Fibroblast of skin of right quadriceps (primary cell): Measurements from ENCODE around the gene DLGAP5.

Source experiments
- DNase-seq: peaks from one replicate; pipeline ENCODE4 v3.0.0-alpha.2; 2013

The DLGAP5 gene

DNA sequence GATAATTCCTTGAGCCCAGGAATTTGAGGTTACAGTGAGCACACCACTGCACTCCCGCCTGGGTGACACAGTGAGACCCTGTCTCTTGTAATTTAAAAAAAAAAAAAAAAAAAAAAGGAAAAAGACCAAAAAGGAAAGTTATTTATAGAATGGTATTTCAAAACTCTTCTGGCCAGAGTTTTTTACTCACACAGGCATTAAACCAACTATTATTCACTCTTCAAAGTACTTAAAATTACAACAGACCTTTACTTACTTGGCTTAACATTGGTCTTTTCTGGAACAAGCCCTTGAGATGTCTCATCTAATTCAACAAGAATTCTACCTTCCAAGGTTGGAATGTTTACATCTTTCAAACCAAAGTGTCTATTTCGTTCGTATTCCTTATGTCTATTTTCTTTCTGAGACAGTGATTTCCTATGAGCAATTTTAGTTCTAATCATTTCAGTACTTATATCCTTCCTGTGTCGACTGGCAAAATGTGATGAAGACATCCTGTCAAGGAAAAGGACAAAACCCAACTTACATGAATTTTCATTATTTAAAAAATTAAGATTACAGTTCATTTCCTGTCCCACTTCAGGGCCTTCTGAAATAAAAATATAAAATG lies 2.6 kb downstream of the DLGAP5 start:
- DNase-seq: peak; percentile 22

DNA sequence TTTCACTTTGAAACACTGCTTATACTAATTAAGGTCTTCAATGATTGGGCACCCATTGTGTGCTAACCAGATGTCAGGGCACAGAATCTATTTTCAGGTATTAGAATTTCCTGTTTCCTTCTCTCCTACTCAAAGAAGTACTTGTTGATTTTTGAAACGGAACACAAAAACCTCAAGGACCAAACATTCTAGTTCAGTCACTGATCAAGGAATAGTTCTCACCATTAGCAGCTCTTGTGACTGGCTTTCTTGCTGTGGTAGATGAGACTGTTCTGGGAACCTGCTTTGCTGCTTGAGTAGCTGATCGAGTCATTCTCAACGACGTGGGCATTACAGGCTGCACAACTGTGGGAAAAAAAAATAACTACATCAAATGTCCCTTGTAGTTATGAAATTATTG lies 11.0 kb downstream of the DLGAP5 start:
- no peak for DNase-seq

DNA sequence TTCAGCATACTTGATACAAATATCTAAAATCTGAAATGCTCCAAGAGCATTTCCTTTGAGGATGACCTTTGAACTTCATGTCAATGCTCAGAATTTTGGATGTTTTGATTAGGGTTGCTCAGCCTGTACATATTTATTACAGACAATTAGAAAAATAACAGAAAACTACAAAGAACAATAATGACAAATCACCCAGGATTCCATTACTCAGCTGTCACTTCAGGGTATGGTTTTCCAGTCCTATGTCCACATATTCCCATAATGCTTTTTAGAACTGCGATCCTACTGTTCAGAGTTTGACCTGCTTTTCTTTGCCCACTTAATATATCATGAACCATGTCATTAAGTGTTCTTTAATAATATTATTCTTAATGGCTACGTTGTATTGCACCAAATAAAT lies 11.4 kb downstream of the DLGAP5 start:
- DNase-seq: no peak

DNA sequence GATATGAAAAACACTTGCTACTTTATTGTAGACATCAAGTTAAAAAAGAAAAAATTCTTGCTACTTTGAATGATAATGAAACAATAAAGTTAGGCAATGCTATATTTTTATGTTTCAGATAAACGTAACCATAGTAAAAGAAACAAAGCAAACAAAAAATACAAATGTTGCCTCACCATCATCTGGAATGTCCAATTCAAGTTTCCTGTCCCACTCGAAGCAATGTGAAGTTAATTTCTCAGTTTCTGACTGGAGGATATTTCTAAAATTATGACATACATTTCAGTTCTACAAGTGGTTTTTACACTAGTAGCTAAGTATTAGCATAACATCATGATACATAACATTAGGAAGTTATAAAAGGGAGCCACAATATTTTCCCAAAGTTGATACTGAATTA lies 20.9 kb downstream of the DLGAP5 start:
- DNase-seq: no peak

DNA sequence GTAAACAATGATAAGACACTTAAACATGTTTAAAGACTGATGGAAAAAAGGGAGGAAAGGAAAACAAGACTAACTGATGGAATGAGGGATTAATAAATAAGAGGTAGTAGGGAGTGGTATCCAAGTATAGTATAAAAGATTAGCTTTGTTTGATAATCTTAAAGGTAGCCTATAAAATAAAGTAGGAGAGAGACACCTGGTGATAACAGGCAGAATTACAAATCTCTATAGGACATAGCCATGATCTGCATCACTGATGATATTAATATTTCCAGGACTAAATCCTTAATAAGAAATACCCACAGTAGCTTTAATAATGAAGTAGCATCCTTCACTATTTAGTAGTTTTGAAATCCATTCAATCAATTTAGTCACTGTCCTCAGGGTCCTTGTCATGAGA lies 30.4 kb downstream of the DLGAP5 start:
- peak; percentile 42 for DNase-seq

DNA sequence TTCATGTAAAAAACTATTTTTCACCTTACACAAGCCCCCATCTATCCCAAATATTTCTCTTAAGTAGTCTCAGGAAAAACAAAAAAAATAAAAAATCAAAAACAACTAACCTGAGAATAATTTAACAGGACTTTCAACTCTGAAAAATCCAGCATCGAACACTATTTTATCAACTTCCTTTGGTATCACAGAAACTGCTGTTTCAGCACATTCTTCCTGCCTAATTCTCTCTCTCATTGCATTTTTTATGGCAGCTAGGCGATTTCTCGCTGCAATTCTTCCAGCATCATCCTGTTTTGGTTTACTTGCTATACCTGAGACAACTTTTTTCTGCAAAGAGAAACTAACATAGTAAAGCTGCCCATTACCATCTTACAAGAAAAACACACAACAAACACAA lies 33.0 kb downstream of the DLGAP5 start:
- DNase-seq: no peak

DNA sequence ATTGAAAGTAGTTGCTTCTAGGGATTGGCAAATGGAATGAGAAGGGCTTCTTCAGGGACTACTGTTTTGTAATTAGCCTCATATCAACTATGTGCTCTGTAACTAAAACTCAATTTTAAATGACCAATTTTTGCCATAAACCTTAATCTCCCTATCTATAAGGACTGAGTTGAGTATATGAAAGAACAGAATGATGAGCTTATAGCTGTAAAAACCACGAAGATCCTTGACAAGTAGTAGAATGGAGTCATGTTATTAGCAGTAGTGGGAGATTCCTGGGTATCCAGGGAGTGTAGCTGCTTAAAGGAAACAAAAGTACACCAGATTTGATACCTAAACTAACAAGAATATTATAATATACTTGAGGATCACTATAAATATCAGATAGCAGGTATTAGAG lies 34.3 kb downstream of the DLGAP5 start:
- no peak for DNase-seq

DNA sequence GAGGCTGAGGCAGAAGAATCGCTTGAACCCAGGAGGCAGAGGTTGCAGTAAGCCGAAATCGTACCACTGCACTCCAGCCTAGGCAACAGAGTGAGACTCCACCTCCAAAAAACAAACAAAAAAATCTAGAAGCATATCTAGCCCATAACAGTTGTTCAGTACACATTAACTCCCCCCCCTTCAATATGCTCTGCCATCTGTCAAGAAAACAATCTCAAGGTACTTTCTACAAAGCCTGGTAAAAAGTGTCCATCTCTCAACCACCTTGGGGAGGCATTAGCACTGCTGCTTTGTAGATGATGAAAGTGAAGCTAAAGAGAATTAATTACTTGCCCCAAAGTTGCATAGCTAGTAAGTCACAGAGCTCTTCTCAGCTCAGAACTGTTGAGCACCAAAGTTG lies 37.4 kb downstream of the DLGAP5 start:
- DNase-seq: no peak

DNA sequence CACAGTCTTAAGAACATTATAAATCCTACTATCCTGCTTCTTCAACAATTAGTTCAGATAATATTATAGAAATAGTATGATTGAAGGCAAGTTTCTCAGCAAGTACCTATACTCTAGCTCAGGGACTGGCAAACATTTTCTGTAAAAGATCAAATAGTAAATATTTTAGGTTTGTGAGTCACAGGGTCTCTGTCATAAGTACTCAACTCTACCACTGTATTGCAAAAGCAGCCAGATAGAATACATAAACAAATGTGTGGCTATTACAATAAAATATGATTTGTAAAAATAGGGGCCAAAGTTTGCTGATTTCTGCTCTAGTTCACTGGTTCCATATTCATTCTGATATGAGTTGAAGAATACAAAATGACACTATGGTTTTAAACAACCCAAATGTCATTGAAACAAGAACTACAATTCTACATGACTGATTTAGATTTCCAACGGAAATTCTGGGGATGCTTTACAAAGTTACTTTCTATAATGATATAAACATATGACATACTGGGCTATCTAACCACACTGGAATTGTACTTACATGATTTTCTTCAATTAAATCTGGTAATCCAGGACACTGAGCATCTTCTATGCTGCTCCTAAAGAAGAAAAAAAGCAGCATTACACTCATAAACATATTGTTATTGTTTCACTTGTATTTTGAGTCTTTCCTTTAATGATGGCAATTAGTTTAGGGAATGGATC lies 39.2 kb downstream of the DLGAP5 start:
- peak; percentile 16 for DNase-seq

DNA sequence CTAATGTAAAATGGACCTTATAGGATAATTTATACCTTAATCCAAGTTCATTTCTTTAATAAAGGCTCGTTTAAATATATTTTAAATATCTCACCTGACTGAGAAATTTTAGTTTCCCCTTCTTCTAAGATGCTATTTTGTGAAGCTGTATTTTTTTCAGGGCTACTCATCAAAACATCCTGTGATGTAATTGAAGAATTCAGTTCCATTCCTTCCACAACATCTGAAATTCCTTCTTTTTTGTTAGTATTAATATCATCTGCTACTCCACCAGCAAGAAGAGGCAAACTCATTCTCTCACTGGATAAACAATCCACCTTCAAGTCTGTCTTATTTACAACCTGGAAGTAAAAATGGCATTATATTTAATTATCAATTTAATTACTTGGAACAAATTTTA lies 39.8 kb downstream of the DLGAP5 start:
- no peak for DNase-seq

DNA sequence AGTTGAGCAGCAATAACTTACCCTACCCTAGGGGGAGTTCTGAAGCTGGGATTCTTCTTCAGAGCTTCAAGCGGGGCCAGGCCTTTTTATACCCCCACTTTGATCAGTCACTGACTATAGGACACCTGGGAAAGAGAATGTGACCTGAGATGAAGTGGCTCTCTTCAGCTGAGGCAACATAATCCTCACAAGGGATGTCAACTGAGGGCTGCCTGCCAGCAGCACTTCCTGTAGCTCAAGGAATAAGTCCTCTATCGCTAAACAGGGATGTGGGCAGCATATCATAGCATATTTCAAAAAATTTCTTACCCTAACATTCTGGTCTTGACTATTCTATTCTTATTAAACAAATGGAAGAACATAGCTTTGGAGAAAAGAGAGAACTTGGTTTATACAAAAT lies 45.0 kb downstream of the DLGAP5 start:
- no peak for DNase-seq

DNA sequence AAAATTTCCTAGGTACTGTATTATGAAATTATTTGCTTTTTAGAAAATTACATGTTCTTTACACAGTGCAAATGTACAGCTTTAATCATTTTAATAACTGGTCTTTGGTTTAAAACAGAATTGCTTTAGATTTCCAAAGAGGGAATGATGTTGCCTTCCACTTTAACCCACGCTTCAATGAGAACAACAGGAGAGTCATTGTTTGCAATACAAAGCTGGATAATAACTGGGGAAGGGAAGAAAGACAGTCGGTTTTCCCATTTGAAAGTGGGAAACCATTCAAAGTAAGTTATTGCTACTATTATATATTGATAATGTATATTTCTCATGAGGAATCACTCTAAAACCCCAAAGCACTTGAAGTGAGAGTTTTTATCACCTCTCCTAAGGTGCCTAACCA lies 48.9 kb downstream of the DLGAP5 start:
- no peak for DNase-seq

DNA sequence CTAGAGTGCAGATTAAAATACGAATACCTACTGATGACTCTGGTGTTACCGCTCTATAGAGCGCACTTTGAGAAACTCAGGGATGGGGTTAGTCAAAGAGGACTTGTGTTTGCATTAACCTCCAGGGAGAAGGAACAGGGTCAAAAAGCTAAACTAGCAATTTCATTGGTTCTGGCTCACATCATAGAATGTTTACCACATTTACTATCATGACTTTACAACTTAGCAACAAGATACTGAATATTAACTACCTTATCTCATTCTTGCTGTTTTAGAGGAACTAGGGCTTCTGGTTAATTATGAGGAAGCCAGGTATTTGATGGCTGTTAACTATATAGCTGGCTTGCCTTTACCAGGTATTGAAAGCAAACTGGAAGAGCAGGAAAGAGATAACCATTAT lies 49.6 kb downstream of the DLGAP5 start:
- no peak for DNase-seq

DNA sequence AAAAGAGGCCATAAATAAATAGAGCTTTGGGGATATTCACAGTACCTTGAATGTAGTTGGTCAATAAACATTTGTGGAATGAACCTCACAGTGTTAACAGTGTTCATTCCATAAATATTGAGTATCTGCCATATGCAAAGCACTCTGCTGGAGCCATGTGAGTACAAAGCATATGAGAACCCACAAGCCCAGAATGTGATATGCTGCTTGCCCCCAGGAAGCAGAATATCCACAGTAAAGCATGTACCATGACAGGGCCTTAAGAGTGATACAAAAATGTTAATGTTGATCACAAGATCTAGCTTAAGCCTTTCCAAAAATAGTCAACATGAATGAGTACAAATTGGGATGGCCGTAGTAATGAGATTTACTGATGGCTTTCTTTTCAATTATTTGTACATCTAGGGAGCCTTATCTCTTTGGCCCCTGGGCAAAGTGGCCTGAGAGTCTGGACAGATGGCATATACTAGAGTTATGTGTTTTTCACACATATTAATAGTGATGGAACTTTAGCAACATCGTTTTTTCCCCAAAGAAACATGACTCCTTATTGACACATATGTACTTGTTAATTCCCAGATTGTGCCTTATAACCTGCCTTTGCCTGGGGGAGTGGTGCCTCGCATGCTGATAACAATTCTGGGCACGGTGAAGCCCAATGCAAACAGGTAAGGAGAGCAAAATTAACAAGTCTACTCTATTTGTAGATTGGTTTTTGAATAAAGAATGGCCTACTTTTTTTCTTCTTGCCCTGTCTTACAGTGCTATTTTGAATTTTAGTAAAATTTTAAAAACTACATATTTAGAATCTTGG lies 51.5 kb downstream of the DLGAP5 start:
- DNase-seq: no peak

DNA sequence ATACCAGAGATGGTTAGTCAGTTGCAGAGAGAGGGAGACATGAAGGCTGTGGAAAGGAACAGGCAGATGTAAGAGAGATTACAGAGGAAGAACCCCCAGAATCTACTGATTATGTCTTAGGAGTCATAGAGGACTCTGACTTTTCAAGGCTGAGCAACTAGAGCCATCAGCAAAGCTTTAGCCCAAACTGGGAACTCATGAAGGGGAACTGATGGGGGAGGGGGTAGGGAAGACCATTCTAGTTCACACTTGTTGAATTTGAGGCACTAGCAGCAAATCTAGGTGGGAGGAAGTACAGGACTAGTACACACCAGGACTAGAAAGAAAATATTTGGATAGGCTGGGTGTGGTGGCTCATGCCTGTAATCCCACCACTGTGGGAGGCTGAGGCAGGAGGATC lies 52.2 kb downstream of the DLGAP5 start:
- no peak for DNase-seq

DNA sequence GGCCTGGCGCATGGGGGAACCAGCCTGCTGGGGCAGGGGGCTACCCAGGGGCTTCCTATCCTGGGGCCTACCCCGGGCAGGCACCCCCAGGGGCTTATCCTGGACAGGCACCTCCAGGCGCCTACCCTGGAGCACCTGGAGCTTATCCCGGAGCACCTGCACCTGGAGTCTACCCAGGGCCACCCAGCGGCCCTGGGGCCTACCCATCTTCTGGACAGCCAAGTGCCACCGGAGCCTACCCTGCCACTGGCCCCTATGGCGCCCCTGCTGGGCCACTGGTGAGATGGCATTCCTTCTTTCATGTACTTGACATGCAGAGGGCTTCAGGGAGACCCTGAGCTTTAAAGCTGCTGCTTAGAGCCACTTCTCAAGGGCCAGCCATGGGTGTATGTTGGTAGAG lies 53.3 kb downstream of the DLGAP5 start:
- no peak for DNase-seq

DNA sequence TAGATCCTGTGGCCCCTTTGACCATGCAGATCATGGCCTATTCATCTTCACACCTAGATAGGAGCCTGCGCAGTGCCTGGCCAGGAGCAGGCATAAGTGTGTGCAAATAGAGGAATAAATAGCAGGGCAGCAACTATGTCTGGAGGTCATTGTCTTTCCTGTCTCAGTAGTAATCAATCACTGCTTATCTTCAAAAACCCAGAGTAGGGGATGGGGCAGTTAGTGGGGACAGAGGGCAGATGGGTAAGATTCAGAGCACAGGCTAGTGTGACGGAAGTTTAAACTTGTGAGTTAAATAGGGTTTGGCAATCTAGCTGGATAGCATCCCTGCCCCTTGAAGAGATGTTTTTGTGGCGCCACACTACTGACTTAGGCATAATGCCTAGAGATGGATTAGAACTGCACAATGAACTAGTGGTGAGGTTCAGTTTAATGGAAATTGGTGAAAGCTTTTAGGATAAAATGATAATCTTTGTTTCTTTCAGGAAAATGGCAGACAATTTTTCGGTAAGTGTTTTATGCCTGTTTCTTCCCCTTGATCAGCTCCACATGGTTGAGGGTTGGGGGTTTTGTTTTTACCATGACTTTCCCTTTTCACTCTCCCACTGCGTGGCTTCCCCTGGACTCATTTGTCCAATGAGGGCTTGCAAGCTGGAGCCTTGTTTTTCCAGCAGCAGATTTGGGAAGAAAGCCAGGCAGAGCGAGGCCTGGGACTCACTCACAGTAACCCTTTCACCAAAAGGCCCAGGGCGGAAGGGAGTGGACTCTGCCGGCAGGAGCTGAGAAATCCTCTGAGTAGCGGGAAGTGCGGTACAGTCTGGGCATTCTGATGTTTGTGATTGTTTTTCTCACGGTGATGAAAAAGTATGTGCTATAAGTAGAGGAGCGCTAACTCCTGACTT lies 54.2 kb downstream of the DLGAP5 start:
- peak; percentile 63 for DNase-seq

DNA sequence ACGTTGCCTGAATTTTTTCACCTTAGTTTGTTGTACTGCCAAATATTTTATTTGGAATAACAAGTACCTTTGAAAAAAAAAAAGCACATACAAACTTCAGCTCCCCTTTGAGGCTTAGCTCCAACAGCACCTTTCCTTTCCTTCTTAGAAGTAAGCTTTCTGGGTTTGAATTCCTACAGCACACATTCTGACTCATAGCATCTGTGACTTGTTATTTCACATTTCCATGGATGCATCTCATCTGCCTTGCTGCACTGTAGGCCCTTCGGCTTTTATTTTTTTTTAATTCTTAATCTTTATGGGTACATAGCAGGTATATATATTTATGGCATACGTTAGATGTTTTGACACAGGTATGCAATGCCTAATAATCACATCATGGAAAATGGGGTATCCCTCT lies 55.1 kb downstream of the DLGAP5 start:
- peak; percentile 60 for DNase-seq

DNA sequence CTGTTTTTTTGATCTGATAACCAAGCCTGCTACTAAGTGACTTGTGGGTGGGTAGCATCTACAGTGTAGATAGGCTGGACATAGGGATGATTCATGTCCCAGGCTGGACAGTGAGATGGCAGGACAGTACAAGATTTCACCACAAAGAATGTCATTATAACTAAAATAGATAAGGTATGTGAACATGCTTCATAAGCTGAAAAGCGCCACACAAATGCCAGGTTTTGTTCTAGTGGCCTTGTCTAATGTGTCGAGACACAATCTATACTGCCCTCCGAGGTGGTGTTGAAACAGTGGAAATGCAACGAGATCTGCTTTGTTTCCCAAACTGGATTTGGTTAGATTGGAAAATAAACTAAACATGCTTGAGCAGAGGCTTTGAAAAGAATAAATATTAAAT lies 58.0 kb downstream of the DLGAP5 start:
- DNase-seq: peak; percentile 43

DNA sequence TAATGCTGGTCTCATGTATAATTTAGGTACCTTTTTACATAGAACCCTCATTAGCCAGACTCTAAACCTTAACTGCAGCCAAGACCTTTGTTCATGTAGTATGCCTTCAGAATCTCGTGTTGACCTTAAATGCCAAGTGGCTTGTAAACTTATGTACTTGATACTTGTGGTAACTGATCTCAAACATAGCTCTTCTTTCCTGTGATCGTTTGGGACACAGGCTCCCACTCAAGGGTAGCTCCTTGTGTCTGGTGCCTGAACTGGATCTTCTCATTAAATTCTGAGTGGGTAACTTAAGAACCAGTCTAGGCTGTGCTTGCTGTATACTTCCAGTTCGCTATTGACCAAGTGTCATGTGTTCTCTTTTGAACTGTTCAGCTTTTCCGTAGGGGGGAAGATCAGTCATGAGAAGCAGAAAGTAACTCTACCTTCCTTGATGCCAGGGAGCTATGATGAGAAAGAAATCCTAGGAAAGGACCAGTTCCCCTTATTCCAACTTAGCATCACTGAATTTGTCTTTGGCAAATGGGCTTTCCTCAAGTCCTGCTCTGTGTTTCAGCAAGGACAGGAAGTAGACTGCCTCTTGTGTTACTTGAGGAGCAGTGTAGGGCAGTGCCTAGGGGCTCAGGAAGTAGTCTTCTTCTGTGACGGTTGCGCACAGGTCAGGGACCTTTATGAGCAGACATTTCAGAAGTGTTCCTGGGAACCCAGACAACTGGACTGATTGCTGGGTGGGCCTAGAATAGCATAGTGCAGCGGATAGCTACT lies 59.8 kb downstream of the DLGAP5 start:
- DNase-seq: no peak

DNA sequence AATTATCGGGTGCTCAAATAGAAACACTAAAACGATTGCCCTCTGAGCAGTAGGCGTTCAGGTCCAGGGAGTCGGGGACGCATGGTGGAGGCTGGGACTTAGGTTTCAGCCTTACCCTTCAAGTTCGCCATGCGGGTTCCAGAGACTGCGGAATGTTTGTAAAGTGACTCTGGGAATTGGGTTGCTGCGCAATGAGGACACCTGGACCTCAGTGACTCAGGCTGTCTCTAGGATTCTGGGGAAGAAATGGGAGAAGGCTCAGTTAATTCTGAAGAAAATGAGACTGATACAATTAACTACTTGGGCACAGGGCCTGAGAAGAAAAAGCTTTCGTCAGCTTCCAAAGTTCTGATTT lies 61.2 kb downstream of the DLGAP5 start:
- no peak for DNase-seq

DNA sequence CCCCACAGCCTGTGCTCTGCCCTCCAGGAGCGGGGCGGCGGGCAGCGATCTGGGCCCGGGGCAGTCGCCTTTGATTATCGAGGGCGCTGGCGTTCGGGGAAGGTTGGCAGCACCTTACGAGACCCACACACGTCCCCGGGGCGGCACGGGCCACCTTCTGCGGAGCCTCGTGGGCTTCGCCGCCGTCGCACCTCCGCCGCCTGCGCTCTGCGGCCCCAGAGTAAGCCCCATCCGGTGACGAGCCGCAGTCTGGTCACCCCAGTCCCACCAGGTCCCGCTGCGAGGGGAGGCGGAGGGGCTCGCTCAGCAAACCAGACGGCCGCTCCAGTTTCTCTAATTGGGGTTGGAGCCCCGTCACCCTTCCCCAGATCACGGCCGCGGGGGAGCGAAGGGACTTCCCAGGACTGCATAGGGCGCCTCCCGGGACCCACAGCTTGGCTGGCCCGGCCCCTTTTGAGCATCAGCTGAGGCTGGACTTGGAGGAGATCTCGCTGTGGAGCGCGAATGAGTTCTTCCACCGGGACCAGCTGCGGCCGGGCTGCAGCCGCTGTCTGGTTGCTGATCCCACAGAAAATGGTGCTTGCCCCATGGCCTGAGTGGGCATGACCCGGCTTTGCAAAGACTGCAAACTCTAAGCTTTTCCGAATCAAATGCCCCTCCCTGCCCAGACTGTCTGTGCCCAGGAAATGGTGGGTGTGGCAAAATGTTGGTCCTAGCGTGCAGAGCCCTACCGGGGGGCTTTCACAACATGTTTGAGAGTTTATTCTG lies 61.8 kb downstream of the DLGAP5 start:
- peak; percentile 53 for DNase-seq
